K562 (cell line): ENCODE measurements around the gene ROBO3. TPM values are rescaled to one million over a fixed set of nuclear protein-coding genes. Genes with fewer than 3 reads are reported as not detected.

ENCODE experiments used
- ATAC-seq: fragments of 200-7000 bp; cut with Tn5 transposase; 3 replicates; pipeline ENCODE4 v1.9.1; 2020; ENCODE audit warnings: moderate library complexity
- BruUV-seq: library from RNA; stranded (reverse); fragments of 400-500 nt; replicated peaks from 2 replicates; lab custom pipeline; 2021; lab: Mats Ljungman, UMichigan
- CTCF ChIA-PET: fragments of 300-600 bp; formaldehyde crosslinking; extraction: SDS; loops from one replicate; lab custom pipeline; 2021; ENCODE audit warnings: low intra/inter-chr PET ratio; lab: Yijun Ruan, JAX
- POLR2A ChIA-PET: fragments of 300-600, 350-650 bp; sonication (Branson Sonifier 250); formaldehyde crosslinking; extraction: SDS; loops from one replicate; lab custom pipeline; 2021; ENCODE audit warnings: antibody characterized with exemption, inconsistent platforms; lab: Yijun Ruan, JAX
- DNase-seq, 4 experiments: peaks; one replicate each; pipeline versions ENCODE4 v3.0.0 to v3.0.0-alpha.2; 2011 to 2018; ENCODE audit warnings: low spot score in 3 of 4, mixed read lengths in 3 of 4; ENCODE audit errors: extremely low read depth in 1 of 4
- FAIRE-seq: peaks from 2 replicates; lab custom pipeline; 2011; peaks lifted over from hg19 to GRCh38; lab: Jason Lieb, UNC
- H2AFZ ChIP-seq: 2 replicates; pipeline ENCODE4 v1.6.0; 2011; ENCODE audit warnings: low read depth, low read length, control low read depth, inconsistent platforms
- H3K27ac ChIP-seq: fragments of 200-600 bp; 3 replicates; pipeline ENCODE4 v1.8.0; 2011; ENCODE audit warnings: low read depth, mild to moderate bottlenecking, control low read depth, inconsistent platforms, low read length, moderate library complexity, mixed read lengths; ENCODE audit errors: extremely low read depth
- H3K27me3 ChIP-seq, 2 experiments: fragments of 300-600 bp in 1 of 2; 2 replicates in 1 of 2; 3 replicates in 1 of 2; pipeline versions ENCODE4 v1.6.0 to v1.8.0; 2011; ENCODE audit warnings: inconsistent platforms in 2 of 2, low read length in 2 of 2, mild to moderate bottlenecking in 1 of 2, mixed read lengths in 1 of 2, moderate library complexity in 1 of 2; ENCODE audit not compliant: control insufficient read depth in 2 of 2, insufficient read depth in 2 of 2
- H3K36me3 ChIP-seq: fragments of 300-600 bp; 3 replicates; pipeline ENCODE4 v1.8.0; 2011; ENCODE audit warnings: mild to moderate bottlenecking, low read length, inconsistent platforms; ENCODE audit not compliant: control insufficient read depth, insufficient read depth
- H3K4me1 ChIP-seq, 2 experiments: fragments of 200-600 bp in 1 of 2; replicated peaks in 1 of 2; 2 replicates in 1 of 2; 3 replicates in 1 of 2; pipeline versions ENCODE4 v1.5.1 to v1.8.0; 2011; ENCODE audit warnings: inconsistent platforms in 2 of 2, low read length in 2 of 2, mild to moderate bottlenecking in 1 of 2, mixed read lengths in 1 of 2, moderate library complexity in 1 of 2; ENCODE audit not compliant: control insufficient read depth in 2 of 2, insufficient read depth in 2 of 2
- H3K4me2 ChIP-seq: 2 replicates; pipeline ENCODE4 v1.6.1; 2011; ENCODE audit warnings: low read length, control low read depth, inconsistent platforms, mixed read lengths; ENCODE audit not compliant: insufficient read depth
- H3K4me3 ChIP-seq: fragments of 200-600 bp; sonication (generic), shearing (Covaris generic); 2 replicates; pipeline ENCODE4 v1.5.1; 2016; ENCODE audit warnings: control low read depth, inconsistent platforms
- H3K79me2 ChIP-seq: fragments of 200-600 bp; 3 replicates; pipeline ENCODE4 v1.8.0; 2011; ENCODE audit warnings: low read length, inconsistent platforms; ENCODE audit not compliant: control insufficient read depth, insufficient read depth
- H3K9ac ChIP-seq, 2 experiments: 2 replicates each; pipeline versions ENCODE4 v1.6.0 to v1.6.1; 2011; ENCODE audit warnings: low read depth in 2 of 2, low read length in 2 of 2, control low read depth in 1 of 2, inconsistent platforms in 1 of 2, mild to moderate bottlenecking in 1 of 2, mixed read lengths in 1 of 2; ENCODE audit not compliant: insufficient read depth in 1 of 2
- H3K9me1 ChIP-seq: one replicate; pipeline ENCODE4 v1.6.0; 2011; ENCODE audit warnings: inconsistent platforms, mild to moderate bottlenecking, low read length, moderate library complexity; ENCODE audit not compliant: control insufficient read depth, insufficient read depth
- H3K9me3 ChIP-seq: replicated peaks from 2 replicates; pipeline ENCODE4 v1.5.1; 2011; ENCODE audit warnings: low read depth, low read length, inconsistent platforms; ENCODE audit not compliant: control insufficient read depth, insufficient read depth
- H4K20me1 ChIP-seq: replicated peaks from 2 replicates; pipeline ENCODE4 v1.6.1; 2011; ENCODE audit warnings: low read length, inconsistent platforms, mixed read lengths; ENCODE audit not compliant: control insufficient read depth, insufficient read depth
- C11orf30 ChIP-seq: fragments of 450-650 bp; IDR thresholded peaks from 2 replicates; pipeline ENCODE4 v1.6.1; 2016; ENCODE audit warnings: low read depth, mild to moderate bottlenecking
- CBX1 ChIP-seq: sonication (generic); IDR thresholded peaks from 2 replicates; pipeline ENCODE4 v1.6.1; 2016; ENCODE audit warnings: antibody characterized with exemption, low read depth, mild to moderate bottlenecking
- FUS ChIP-seq: fragments of 200-400 bp; formaldehyde crosslinking; optimal IDR thresholded peaks from 2 replicates; pipeline ENCODE3; 2017; ENCODE audit warnings: low read depth, low read length
- NCOA2 ChIP-seq, 2 experiments: fragments of 450-650 bp; IDR thresholded peaks; 2 replicates each; pipeline ENCODE4 v1.6.1; 2018; ENCODE audit warnings: mild to moderate bottlenecking in 2 of 2, moderate library complexity in 1 of 2; ENCODE audit not compliant: partially characterized antibody in 2 of 2
- ZNF316 ChIP-seq: fragments of 450-650 bp; IDR thresholded peaks from 2 replicates; pipeline ENCODE4 v1.6.1; 2016
- WGBS: fragments of 100-300 bp; shearing (Covaris generic); methylation state at CpG from one replicate; pipeline ENCODE4 v1.1.6; 2016; ENCODE audit warnings: low coverage, mixed read lengths; ENCODE audit not compliant: insufficient coverage; ENCODE audit errors: missing lambda C conversion rate; 5-methylcytosine and 5-hydroxymethylcytosine counted together
- in situ Hi-C: fragments of 300-500 bp; cut with MboI; formaldehyde crosslinking; loops from 4 replicates; pipeline ENCODE4 v1.15.0; 2018; ENCODE audit warnings: inconsistent platforms, mixed read lengths
- intact Hi-C: fragments of 100-400 bp; cut with micrococcal nuclease; formaldehyde crosslinking; loops from 2 replicates; pipeline ENCODE4 v1.14.2; 2022
- polyA plus RNA-seq, 8 experiments: library from polyadenylated mRNA; depleted of rRNA in 4 of 8; stranded (reverse) in 5 of 8; unstranded in 3 of 8; fragments of >200 nt; fragmentation: Nextera tagmentation in 2 of 8; fragmentation: Illumina TruSeq in 1 of 8; extraction: Ambion mirVana in 2 of 8; extraction: Trizol in 1 of 8; gene quantifications; 2 replicates each; pipeline versions ENCODE4 v1.2.1 to v1.2.3, GENCODE V29; 2011 to 2014; ENCODE audit warnings: inconsistent platforms in 1 of 8, missing spikeins in 1 of 8
- total RNA-seq, 7 experiments: library from RNA; depleted of rRNA in 6 of 7; stranded (reverse); fragments of >200 nt in 6 of 7; fragmentation: Illumina TruSeq in 2 of 7; extraction: Trizol in 2 of 7; gene quantifications; 2 replicates each; pipeline versions ENCODE4 v1.2.1 to v1.2.3, GENCODE V29; 2011 to 2021; ENCODE audit warnings: low replicate concordance in 1 of 7
- TF ChIP-seq, protein P1 (sequence below): sonication (generic); formaldehyde crosslinking; IDR thresholded peaks from 2 replicates; pipeline ENCODE4 v1.8.1; 2023; ENCODE audit warnings: mild to moderate bottlenecking, missing genetic modification reagents

Gene ROBO3
- total and polyA plus RNA-seq, 9 of the 15 experiments (the other 6 are each of a cell fraction or from before 2014, with no cell fraction given), result 0.29 to 1.4 (median 0.97) TPM; not detected in 2

DNA sequence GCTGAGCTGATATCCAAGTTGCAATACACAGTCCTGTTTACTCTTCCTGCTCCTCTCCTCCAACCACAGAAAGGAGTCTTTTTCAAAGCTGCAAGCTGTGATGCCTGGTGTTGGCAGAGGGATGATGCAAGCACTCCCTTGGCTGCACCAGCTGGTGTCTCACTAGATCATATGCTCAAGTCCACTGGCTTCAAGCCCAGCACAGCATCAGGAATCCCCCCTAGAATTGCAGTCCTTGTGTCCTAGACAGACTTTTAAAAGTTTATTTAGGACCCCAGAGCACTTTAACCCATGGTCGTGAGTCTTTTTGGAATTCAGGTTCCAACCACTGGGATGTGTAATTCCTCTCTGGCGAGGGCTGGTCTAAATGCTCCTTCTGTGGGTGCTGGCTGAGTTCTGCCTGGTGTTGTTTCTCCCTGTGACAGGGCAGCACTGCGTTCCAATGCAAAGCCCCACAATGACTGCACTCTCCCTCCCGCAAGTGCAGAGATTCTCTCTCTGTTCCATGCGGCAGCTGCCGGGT, 51.9 kb downstream of the ROBO3 start (continued):
- TF ChIP-seq FUS (no peak), NCOA2 (IDR thresholded peaks at IDR 0.05; ENCODE audit: partially characterized antibody in 2 of 2) (no peak), CBX1 (no peak)

DNA sequence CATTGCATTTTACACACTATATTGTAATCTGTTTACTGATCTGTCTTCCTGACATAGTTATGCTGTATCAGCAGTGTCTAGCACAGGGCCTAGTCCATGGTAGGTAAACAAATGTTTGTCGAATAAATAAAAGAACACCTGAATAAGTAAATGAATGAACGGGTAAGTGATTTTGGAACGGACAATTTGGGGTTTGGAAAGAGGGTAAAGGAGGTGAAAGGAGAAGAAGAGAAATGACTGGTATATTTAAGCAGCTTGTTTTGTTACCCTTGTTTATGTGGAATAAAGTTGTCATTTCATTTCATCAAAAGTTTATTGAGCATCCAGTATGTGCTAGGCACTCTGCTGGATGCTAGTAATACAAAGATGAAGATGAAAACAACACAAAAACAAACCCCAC, 53.7 kb downstream of the ROBO3 start, which contains the start of gene HEPN1:
HEPN1 (plus strand) TSS at position 301 of the 400 bp plus-strand sequence.
- Histone ChIP-seq H3K27ac (no peak within 1 kb of the TSS), H4K20me1 (no peaks in the 10 kb centered on the region), H3K36me3 (no peaks in the 10 kb centered on the region), H3K79me2 (no peaks in the 10 kb centered on the region), H3K4me1 (no peaks in the 10 kb centered on the region), H3K4me3 (no peak within 1 kb of the TSS), H3K4me2 (no peak within 1 kb of the TSS), H3K9me1 (no peaks in the 10 kb centered on the region), H3K9me3 (no peaks in the 10 kb centered on the region), H2AFZ (no peak within 1 kb of the TSS), H3K9ac (no peak within 1 kb of the TSS; a peak in 1 of 4 replicates), H3K27me3 (peaks cover 22 to 45% of the 10 kb centered on the region in 2 experiments; a peak in 4 of 5 replicates)
- no TSS peak for BruUV-seq
- intact Hi-C loops (no loop called here), in situ Hi-C loops (no loop called here)
- TF ChIP-seq C11orf30 (peak; percentile 11; the same call in 1 of the 2 replicates), ZNF316 (peak; percentile 32; the same call in 1 of the 2 replicates)
- TF ChIP-seq, protein P1, sequence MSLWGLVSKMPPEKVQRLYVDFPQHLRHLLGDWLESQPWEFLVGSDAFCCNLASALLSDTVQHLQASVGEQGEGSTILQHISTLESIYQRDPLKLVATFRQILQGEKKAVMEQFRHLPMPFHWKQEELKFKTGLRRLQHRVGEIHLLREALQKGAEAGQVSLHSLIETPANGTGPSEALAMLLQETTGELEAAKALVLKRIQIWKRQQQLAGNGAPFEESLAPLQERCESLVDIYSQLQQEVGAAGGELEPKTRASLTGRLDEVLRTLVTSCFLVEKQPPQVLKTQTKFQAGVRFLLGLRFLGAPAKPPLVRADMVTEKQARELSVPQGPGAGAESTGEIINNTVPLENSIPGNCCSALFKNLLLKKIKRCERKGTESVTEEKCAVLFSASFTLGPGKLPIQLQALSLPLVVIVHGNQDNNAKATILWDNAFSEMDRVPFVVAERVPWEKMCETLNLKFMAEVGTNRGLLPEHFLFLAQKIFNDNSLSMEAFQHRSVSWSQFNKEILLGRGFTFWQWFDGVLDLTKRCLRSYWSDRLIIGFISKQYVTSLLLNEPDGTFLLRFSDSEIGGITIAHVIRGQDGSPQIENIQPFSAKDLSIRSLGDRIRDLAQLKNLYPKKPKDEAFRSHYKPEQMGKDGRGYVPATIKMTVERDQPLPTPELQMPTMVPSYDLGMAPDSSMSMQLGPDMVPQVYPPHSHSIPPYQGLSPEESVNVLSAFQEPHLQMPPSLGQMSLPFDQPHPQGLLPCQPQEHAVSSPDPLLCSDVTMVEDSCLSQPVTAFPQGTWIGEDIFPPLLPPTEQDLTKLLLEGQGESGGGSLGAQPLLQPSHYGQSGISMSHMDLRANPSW (CRISPR knock-in tag), result no peak
- FAIRE-seq, result no peak
- ATAC-seq, result no peak
- POLR2A ChIA-PET, result no interaction called here
- no peak for DNase-seq
- CTCF ChIA-PET, result no interaction called here
- 5% methylated on average over 3 of the region's 3 CpGs for WGBS
